Thoracic aorta (tissue), 2 donors: ENCODE measurements around the gene TRIP13. TPM values are rescaled to one million over a fixed set of nuclear protein-coding genes. Genes with fewer than 3 reads are reported as not detected.

Source experiments
- ATAC-seq: fragments of 150-250 bp; one replicate; pipeline ENCODE4 v1.8.0; 2017; ENCODE audit warnings: low read depth; ENCODE audit not compliant: insufficient number of reproducible peaks, low FRiP score
- DNase-seq: peaks from one replicate; pipeline ENCODE4 v3.0.0-alpha.2; 2020; ENCODE audit warnings: low spot score
- H3K27ac ChIP-seq, 2 donors: fragments of 200-600 bp; sonication (generic); 1 replicate in 1 of 2; 2 replicates in 1 of 2; pipeline ENCODE4 v1.5.1; 2016; ENCODE audit warnings: mild to moderate bottlenecking in 2 of 2, moderate library complexity in 2 of 2
- H3K27me3 ChIP-seq: fragments of 200-600 bp; sonication (generic); replicated peaks from 2 replicates; pipeline ENCODE4 v1.6.0; 2016; ENCODE audit warnings: mild to moderate bottlenecking; ENCODE audit not compliant: insufficient read depth
- H3K36me3 ChIP-seq: fragments of 200-600 bp; sonication (generic); one replicate; pipeline ENCODE4 v1.5.1; 2016
- H3K4me1 ChIP-seq, 2 donors: fragments of 200-600 bp; sonication (generic); 1 replicate in 1 of 2; 2 replicates in 1 of 2; pipeline versions ENCODE4 v1.5.1 to v1.6.0; 2016; ENCODE audit warnings: low read depth in 2 of 2, mild to moderate bottlenecking in 1 of 2; ENCODE audit not compliant: control insufficient read depth in 1 of 2
- H3K4me3 ChIP-seq: fragments of 200-600 bp; sonication (generic); 2 replicates; pipeline ENCODE4 v1.5.1; 2016; ENCODE audit warnings: mild to moderate bottlenecking
- H3K9me3 ChIP-seq: fragments of 200-600 bp; sonication (generic); 2 replicates; pipeline ENCODE4 v1.5.1; 2016
- CTCF ChIP-seq: fragments of 200-600 bp; sonication (generic); IDR thresholded peaks from one replicate; pipeline ENCODE4 v1.5.1; 2019; ENCODE audit warnings: antibody characterized with exemption
- total RNA-seq, 2 donors: library from RNA; depleted of rRNA; stranded (reverse); fragments of >200 nt; gene quantifications; one replicate each; pipeline versions ENCODE4 v1.1.0 to v1.2.3, GENCODE V29; 2016

Gene TRIP13
- total RNA-seq, 2 donors from 2014 or later, result 1.6 TPM; not detected in 1

GRCh38 chr5:919356-920000 lies 26.8 kb downstream of the TRIP13 start:
- no peak for ATAC-seq
- H3K4me1 ChIP-seq, result no peaks in the 10 kb centered on the region
- H3K9me3 ChIP-seq, result no peaks in the 10 kb centered on the region
- H3K4me3 ChIP-seq, result no peak overlapping the region
- no peaks in the 10 kb centered on the region for H3K36me3 ChIP-seq
- TF ChIP-seq CTCF, result no peak
- H3K27ac ChIP-seq, result no peak overlapping the region
- DNase-seq, result no peak
- H3K27me3 ChIP-seq, result no peaks in the 10 kb centered on the region

- no peaks in the 10 kb centered on the region for H3K4me1 ChIP-seq
- no peaks in the 10 kb centered on the region for H3K9me3 ChIP-seq
- H3K36me3 ChIP-seq, result no peaks in the 10 kb centered on the region
- ATAC-seq (no peak), DNase-seq (no peak)
- no peak for TF ChIP-seq CTCF
- no peaks in the 10 kb centered on the region for H3K27me3 ChIP-seq
- no peak overlapping the region for H3K4me3 ChIP-seq
- no peak overlapping the region for H3K27ac ChIP-seq
Measured at GRCh38 chr5:920321-920720, 27.6 kb downstream of the TRIP13 start.

GRCh38 chr5:921456-922435 lies 29.1 kb downstream of the TRIP13 start:
- Histone ChIP-seq H3K27ac (no peak overlapping the region), H3K4me1 (peaks cover 3 to 7% of the 10 kb centered on the region in 2 donors), H3K36me3 (no peaks in the 10 kb centered on the region), H3K9me3 (no peaks in the 10 kb centered on the region), H3K27me3 (no peaks in the 10 kb centered on the region), H3K4me3 (no peak overlapping the region)
- TF ChIP-seq CTCF, result no peak
- no peak for ATAC-seq
- DNase-seq, result no peak

GRCh38 chr5:922436-923280 lies 30.0 kb downstream of the TRIP13 start:
- no peak for DNase-seq
- no peak overlapping the region for H3K4me3 ChIP-seq
- no peaks in the 10 kb centered on the region for H3K36me3 ChIP-seq
- no peak for ATAC-seq
- no peaks in the 10 kb centered on the region for H3K9me3 ChIP-seq
- no peak overlapping the region for H3K27ac ChIP-seq
- H3K27me3 ChIP-seq, result no peaks in the 10 kb centered on the region
- peaks cover 3 to 10% of the 10 kb centered on the region in 2 donors for H3K4me1 ChIP-seq
- TF ChIP-seq CTCF, result no peak
